Measurements from ENCODE around the gene STAT4.

- TF ChIP-seq CTCF (conservative IDR thresholded peaks at IDR 0.05 in 1 of 2, IDR thresholded peaks at IDR 0.05 in 1 of 2; ENCODE audit: extremely low read depth in 1 of 2, insufficient read depth in 1 of 2, low read depth in 1 of 2, low read length in 2 of 2) (no peak), EZH2 (IDR thresholded peaks at IDR 0.05; ENCODE audit: borderline replicate concordance, low read length) (no peak)
These were observed 42.5 kb downstream of the STAT4 start for GRCh38 chr2:191108331-191108730.

All from mammary epithelial cell (primary cell).